GM18511 (cell line): ENCODE measurements around the gene MVP.
"Not testable (repeated sequence)": the region's sequence is repeated elsewhere in the genome, so short reads cannot be mapped to it uniquely, and the experiment has no call there.

Source experiments
- ATAC-seq: cut with Tn5 transposase; IDR thresholded peaks from one replicate; pipeline ENCODE4 v1.9.1; 2021; ENCODE audit warnings: mild to moderate bottlenecking, moderate library complexity; ENCODE audit not compliant: unreplicated experiment

MVP gene

DNA sequence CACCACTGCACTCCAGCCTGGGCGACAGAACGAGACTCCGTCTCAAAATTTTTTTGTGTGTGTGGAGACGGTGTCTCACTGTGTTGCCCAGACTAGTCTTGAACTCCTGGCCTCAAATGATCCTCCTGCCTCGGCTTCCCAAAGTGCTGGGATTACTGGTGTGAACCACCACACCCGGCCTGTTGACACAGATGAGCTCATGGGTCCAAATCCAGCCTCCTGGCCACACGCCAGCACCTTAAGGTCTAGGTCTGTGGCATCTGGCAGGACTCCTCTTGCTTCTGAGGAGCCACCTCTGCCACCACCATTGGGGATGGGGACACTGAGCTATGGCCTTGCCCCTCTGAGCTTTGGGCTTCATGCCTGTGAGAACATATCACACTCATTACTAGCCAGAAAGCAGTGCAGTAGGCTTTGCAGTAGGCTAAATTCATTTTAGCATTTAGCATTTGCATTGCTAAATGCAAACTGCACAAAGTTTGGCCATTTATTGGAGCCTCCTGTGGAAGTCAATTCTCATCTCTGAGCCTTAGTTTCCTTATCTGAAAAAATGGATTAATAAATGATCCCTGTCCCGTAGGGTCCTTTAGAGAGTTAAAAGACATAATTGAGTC, 48.2 kb downstream of the MVP start:
- no peak for ATAC-seq

GRCh38 chr16:29869067-29869466, 48.8 kb downstream of the MVP start:
- not testable (repeated sequence) for ATAC-seq

DNA sequence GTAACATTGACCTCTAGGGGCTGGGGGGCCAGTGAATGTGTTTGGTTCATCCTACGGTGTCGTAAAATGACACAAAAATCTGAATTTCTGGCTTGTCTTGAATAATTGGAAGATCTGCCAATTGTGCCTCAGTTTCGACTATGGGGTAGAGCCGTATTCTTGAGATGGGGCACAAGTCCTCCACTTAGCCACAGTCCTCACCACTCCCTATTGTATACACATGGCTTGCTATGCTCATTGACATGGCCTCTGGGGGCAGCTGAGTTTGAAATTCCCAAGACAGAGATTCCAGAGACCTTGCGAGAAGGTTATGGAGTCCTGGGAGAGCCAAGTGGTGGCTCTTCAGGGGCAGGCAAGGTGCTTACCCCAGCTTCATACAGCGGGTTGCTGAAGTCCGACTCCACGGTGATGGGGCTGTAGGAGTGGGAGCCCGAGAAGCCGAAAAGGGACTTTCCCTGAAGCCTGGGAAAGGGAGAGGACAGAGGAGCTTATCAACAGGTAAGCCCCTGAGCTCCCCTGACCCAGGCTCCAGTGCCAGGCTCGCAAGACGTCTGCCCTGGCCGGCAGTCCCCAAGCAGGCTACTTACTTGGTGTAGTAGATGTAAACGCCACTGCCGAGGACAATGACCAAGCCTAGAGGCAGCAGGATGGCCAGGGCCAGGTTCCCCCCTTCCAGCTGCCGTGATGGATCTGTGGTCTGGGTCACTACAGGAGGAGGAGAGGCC, 51.7 kb downstream of the MVP start:
- no peak for ATAC-seq

DNA sequence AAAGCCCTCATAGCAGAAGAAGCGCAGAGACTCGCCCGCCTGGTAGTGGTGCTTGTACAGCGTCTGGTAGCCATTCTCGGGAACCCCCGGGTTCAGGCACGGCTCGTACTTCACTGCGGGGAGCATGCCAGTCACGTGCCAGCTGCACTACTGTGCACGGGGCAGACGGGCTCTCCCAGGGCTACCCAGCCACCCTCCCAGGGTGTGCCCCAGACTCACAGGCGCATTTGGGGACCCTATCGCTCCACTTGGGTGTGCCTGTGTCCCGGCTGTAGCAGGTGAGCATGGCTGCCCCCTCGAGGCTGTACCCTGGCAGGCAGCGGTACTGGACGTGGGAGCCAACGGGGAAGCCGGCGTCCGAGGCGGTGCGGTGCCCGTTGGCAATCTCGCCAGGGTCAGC, 53.1 kb downstream of the MVP start:
- no peak for ATAC-seq

DNA sequence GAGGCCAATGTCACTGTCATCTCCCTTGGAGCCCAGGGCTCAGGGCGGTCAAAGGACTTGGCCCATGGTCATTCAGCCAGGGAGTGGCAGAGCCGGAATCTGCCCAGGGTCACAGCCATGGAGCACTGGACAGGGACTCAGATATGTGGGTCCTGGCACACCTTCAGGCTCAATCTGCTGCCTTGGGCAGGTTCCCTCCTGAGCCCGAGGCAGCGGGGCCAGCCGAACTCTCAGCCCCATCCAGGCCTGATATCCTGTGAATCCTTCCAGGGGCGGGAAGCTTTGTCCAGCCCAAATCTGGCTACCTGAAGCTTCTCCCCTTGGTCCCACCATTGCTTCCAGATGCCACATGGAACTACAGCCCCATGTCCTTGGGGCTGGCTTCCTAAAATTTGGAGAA, 54.9 kb downstream of the MVP start:
- no peak for ATAC-seq

DNA sequence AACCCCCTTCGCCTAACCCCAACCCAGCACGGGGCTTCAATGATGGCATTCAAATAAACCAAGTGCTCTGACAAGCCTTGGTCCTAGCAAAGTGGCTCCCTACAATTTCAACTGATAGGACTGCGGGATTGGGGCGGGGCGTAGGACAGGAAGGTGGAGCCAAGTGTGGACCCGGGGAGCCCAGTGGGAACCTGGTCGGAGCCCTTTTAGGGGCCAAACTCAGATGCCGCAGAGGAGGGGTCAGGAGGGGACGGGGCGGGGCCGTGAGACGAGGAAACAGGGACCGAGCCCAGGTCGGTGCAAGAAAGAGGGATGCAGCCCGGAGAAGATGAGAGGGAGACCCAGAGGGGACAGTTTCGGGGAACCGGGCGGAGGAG, 55.9 kb downstream of the MVP start:
- ATAC-seq = no peak

DNA sequence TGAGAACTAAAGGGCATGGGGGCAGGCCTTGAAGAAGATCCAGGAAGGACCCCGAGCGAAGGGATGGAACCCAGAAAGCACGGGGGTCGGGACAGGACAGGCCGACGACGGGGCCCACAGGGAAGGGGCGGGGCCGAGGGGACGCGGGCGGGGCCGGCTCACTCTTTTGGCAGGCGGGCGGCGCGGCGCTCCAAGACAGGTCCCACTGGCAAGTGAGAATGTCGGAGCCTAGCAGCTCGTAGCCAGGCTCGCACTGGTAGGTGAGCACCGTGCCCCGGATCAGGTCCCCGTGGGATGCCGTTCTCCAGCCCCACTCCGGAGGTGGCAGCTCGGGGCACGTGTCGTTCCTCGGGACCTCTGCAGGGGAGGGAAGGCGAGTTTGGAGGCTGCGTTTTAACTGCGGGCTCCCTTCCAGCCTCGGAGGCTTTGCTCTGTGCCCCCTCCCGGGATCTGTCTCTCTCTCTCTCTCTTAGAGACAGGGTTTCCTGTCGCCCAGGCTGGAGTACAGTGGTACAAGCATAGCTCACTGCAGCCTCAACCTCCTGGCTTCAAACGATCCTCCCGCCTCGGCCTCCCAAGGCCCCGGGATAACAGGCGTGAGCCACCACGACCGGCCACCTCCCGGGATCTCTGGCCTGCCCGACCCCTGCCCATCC, 56.5 kb downstream of the MVP start:
- no peak for ATAC-seq

GRCh38 chr16:29877266-29877961, 57.2 kb downstream of the MVP start:
- ATAC-seq = no peak

DNA sequence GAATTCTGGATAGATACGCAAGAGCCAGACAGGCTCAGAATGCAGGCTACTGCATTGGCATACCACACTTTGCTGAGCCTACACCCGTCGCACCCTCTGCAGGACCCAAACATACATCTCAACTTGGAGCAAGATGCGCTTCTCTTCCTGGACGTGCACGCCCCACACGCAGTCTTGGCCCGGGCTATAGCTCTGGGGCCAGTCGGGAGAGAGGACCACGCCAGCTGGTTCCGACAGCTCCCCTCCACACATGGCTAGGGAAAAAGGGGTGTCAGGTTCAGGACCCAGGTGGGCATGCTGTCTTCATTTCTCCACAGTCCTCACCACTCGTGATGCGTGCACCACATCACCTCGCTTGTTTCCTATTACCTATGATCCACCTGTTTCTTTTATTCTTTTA, 57.9 kb downstream of the MVP start:
- no peak for ATAC-seq

DNA sequence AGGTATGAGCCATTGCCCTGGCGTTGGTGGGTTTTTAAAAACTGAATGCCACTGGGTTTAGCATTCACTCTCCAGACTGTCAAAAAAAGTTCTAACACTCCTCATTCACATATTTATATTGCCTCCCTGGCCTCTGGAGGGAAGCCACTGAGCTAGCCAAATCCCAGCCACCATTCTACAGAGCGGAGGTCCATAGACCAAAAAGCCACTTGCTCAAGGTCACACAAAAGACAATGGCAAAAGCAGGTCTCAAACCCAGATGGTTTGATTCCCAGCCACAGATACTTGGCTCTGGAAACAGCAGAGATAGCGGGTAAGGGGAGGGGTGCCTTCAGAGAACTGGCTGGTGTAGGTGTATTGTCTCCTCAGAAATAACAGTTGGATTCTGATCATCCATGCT, 60.8 kb downstream of the MVP start:
- no peak for ATAC-seq

DNA sequence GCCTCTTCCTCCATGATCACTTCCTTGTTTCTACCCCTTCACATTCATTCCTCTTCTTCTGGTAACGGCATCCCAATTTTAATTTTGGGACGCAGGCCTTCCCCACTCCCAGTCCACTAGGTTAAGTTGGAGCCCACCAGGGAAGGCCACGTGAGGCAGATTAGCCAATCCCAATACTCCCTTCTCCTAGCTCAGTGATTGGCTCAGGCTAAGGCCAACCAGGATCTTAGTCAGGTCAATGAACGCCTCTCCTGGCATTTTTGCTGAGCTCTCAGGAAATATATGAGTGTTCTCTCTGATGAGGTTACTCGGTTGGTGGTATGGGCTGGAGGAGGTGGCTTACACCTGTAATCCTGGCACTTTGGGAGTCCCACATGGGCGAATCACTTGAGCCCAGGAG, 63.7 kb downstream of the MVP start:
- ATAC-seq = no peak

DNA sequence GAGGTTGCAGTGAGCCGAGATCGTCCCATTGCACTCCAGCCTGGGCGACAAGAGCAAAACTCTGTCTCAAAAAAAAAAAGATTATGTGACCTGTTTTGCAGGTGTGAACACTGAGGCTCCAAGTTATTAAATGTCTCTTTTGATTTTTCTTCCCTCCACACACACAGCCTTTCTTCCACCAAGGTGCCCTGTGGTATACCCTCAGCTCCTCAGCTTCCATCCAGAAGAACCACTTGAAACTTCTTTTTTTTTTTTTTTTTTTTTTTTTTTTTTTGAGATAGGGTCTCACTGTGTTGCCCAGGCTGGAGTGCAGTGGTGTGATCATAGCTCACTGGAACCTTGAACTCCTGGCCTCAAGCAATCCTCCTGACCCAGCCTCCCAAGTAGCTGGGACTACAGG, 69.1 kb downstream of the MVP start:
- ATAC-seq = not testable (repeated sequence)

DNA sequence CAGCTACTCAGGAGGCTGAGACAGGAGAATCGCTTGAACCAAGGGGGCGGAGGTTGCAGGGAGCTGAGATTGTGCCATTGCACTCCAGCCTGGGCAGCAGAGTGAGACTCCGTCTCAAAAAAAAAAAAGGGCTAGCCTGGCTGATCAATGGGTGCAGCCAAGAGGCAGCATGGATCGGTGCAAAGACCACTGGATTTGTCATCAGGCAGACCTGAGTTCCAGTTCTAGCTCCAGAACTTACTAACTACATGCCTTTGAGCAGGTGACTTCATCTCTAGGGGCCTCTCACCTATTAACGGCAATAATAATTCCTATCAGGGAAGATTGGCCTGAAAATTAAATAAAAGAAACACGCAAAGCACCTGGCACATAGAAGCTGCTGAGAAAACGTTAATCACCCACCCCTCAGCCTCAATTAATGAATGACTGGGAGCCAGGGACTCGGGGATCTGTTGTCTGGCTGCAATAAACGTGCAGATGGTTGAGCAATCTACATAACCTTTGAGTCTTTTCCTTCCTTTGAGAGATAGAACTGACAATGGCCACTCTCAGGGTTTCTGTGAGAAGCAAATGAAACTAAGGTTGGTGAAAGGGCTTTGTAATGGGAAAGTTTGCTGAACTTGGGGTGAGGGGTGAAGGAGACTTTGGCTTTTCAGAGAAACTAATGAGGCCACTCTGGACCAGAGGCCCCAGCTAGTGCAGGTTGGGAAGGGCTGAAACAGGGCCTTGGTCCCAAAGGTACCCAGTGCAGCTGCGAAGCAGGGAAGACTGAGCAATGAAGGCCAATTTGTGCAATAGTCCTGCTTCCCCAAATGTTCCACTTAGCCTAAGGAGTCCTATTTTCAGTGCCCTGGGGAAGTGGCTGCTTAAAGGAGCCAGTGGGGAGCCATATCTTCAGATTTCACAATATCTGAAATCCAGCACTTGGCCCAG, 71.5 kb downstream of the MVP start:
- ATAC-seq = no peak

DNA sequence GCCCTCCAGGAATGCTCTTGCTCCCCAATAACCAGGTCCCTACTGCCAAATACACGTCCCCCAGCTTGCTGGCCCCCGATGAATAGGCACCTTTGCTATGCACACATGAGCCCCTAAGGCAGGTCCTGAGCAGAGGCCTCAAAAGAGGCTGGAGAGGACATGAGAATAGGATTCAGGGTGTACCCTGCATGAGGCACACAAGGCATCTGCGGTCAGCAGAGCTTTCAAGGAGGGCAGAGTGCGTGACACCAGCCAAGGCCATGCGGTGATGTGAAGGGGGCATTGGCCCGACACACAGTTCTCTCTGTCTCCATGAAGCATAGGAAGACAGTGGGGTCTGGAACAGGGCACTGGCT, 72.2 kb downstream of the MVP start:
- no peak for ATAC-seq

GRCh38 chr16:29893553-29893952, 73.3 kb downstream of the MVP start:
- ATAC-seq = no peak

DNA sequence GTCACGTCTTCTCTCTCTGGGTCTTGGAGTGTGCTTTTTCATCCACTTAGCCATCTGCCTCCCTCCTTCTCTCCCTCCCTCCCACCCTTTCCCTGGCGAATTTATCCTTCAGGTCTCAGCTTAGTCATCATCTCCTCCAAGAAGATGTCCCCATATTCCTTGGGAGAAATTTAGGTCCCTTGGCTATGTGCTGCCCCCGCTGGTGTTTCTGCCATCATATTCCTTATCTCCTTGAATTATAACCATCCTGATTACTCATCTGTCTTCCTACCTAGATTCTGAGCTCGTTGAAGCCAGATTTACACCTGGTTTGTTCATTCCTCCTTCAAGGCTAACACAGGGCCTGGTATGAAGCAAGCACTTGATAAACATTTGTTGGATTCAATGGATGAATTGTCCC, 74.1 kb downstream of the MVP start:
- no peak for ATAC-seq

GRCh38 chr16:29896841-29897240, 76.6 kb downstream of the MVP start:
- ATAC-seq = no peak

- ATAC-seq = no peak
Measured at GRCh38 chr16:29897333-29897732, 77.1 kb downstream of the MVP start.
